Thyroid gland (tissue), 4 donors: ENCODE data around the gene RGPD8.
"Not testable (repeated sequence)": the region's sequence is repeated elsewhere in the genome, so short reads cannot be mapped to it uniquely, and the experiment has no call there.

Source experiments
- CTCF ChIP-seq, 6 experiments: fragments of 200-600 bp in 3 of 6; fragments of 450-650 bp in 3 of 6; sonication (generic) in 3 of 6; IDR thresholded peaks; one replicate each; pipeline ENCODE4 v1.5.1; 2016 to 2019; ENCODE audit warnings: antibody characterized with exemption in 6 of 6, mild to moderate bottlenecking in 2 of 6, inconsistent platforms in 1 of 6, moderate library complexity in 1 of 6
- POLR2A ChIP-seq, 2 donors: fragments of 450-650 bp; IDR thresholded peaks; one replicate each; pipeline ENCODE4 v1.6.1; 2017; ENCODE audit warnings: antibody characterized with exemption in 2 of 2, mild to moderate bottlenecking in 2 of 2, moderate library complexity in 1 of 2

- TF ChIP-seq CTCF, POLR2A (IDR thresholded peaks at IDR 0.05): not testable (repeated sequence)
Measured at GRCh38 chr2:112434890-112435715, 1.7 kb upstream of the RGPD8 start.
